Kidney (tissue), 14 donors: ENCODE results near the gene ZFAND6. TPM values are rescaled to one million over a fixed set of nuclear protein-coding genes. Genes with fewer than 3 reads are reported as not detected.
"Not testable (repeated sequence)": the region's sequence is repeated elsewhere in the genome, so short reads cannot be mapped to it uniquely, and the experiment has no call there.

Source experiments
- DNase-seq, 5 donors: peaks; one replicate each; pipeline ENCODE4 v3.0.0-alpha.2; 2013 to 2020
- FAIRE-seq: peaks from 2 replicates; lab custom pipeline; 2012; peaks lifted over from hg19 to GRCh38; lab: Jason Lieb, UNC
- H3K27ac ChIP-seq, 2 donors: one replicate each; pipeline ENCODE4 v1.7.0; 2013; ENCODE audit warnings: low read depth in 2 of 2, low read length in 2 of 2, inconsistent platforms in 1 of 2
- H3K27me3 ChIP-seq: one replicate; pipeline ENCODE4 v1.7.1; 2013; ENCODE audit warnings: low read length, inconsistent platforms; ENCODE audit not compliant: control insufficient read depth, insufficient read depth
- H3K36me3 ChIP-seq, 3 donors: one replicate each; pipeline versions ENCODE4 v1.7.0 to v1.7.1; 2013; ENCODE audit warnings: low read length in 3 of 3, control low read depth in 1 of 3, inconsistent platforms in 1 of 3; ENCODE audit not compliant: insufficient read depth in 3 of 3, control insufficient read depth in 2 of 3
- H3K4me1 ChIP-seq, 3 donors: one replicate each; pipeline versions ENCODE4 v1.7.0 to v1.7.1; 2013; ENCODE audit warnings: low read length in 3 of 3, inconsistent platforms in 1 of 3, low read depth in 1 of 3; ENCODE audit not compliant: control insufficient read depth in 2 of 3, insufficient read depth in 2 of 3
- H3K4me3 ChIP-seq, 3 donors: one replicate each; pipeline versions ENCODE4 v1.7.0 to v1.8.1; 2013; ENCODE audit warnings: low read length in 3 of 3, control low read depth in 1 of 3, inconsistent platforms in 1 of 3
- H3K9ac ChIP-seq, 3 donors: one replicate each; pipeline versions ENCODE4 v1.7.0 to v1.7.1; 2013; ENCODE audit warnings: low read length in 3 of 3, control low read depth in 1 of 3, inconsistent platforms in 1 of 3
- H3K9me3 ChIP-seq, 3 donors: one replicate each; pipeline versions ENCODE4 v1.7.0 to v1.7.1; 2013; ENCODE audit warnings: low read length in 3 of 3, control low read depth in 1 of 3, inconsistent platforms in 1 of 3; ENCODE audit not compliant: control insufficient read depth in 2 of 3, insufficient read depth in 1 of 3
- intact Hi-C: fragments of 100-400 bp; cut with DNase I; formaldehyde crosslinking; loops from one replicate; pipeline ENCODE4 v1.11.1; 2022
- polyA plus RNA-seq: library from polyadenylated mRNA; stranded (reverse); fragments of 350-450 nt; fragmentation: Illumina TruSeq; extraction: RNeasy Lipid Tissue Mini Kit (QIAGEN cat#74804); gene quantifications from one replicate; pipeline ENCODE4 v1.2.3, GENCODE V29; 2014; ENCODE audit warnings: low read depth, low replicate concordance; ENCODE audit not compliant: insufficient read depth
- total RNA-seq: library from RNA; stranded (reverse); fragmentation: NEBNext Ultra II Directional; extraction: Animal tissue kit (Norgen Biotek cat#: 25700); gene quantifications from one replicate; pipeline ENCODE4 v1.2.1, GENCODE V29; 2021
- TF ChIP-seq, protein P1 (sequence below): IDR thresholded peaks from 3 replicates; pipeline ENCODE4 v1.5.1; 2012; ENCODE audit warnings: mild to moderate bottlenecking, moderate library complexity, borderline replicate concordance; ENCODE audit not compliant: insufficient read depth; ENCODE audit errors: extremely low read depth
- donor health status: control.
- donor health status: control.
- donor health status: control.
- donor health status: control.
- donor health status: control.
- donor health status: DM: yes; HTN: yes; CAD: no.
- donor health status: Normal renal cell carcinoma (clear cell type).

Gene ZFAND6
- total and polyA plus RNA-seq, 2 donors from 2014 or later: 72.3 to 85.7 TPM

- FAIRE-seq: no peak
- intact Hi-C loops: no loop called here
- Histone ChIP-seq H3K9me3 (no peaks in the 10 kb centered on the region), H3K27ac (no peak overlapping the region), H3K36me3 (peaks cover 0 to 7% (median 2%) of the 10 kb centered on the region in 3 donors), H3K4me1 (no peaks in the 10 kb centered on the region), H3K9ac (no peak overlapping the region), H3K27me3 (no peaks in the 10 kb centered on the region), H3K4me3 (no peak overlapping the region)
- TF ChIP-seq, protein P1, sequence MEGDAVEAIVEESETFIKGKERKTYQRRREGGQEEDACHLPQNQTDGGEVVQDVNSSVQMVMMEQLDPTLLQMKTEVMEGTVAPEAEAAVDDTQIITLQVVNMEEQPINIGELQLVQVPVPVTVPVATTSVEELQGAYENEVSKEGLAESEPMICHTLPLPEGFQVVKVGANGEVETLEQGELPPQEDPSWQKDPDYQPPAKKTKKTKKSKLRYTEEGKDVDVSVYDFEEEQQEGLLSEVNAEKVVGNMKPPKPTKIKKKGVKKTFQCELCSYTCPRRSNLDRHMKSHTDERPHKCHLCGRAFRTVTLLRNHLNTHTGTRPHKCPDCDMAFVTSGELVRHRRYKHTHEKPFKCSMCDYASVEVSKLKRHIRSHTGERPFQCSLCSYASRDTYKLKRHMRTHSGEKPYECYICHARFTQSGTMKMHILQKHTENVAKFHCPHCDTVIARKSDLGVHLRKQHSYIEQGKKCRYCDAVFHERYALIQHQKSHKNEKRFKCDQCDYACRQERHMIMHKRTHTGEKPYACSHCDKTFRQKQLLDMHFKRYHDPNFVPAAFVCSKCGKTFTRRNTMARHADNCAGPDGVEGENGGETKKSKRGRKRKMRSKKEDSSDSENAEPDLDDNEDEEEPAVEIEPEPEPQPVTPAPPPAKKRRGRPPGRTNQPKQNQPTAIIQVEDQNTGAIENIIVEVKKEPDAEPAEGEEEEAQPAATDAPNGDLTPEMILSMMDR: no peak
- DNase-seq: no peak
Observed at GRCh38 chr15:80123034-80123433, 63.6 kb downstream of the ZFAND6 start.

GRCh38 chr15:80127253-80127652 lies 67.8 kb downstream of the ZFAND6 start:
- H3K36me3 ChIP-seq: peaks cover 0 to 11% (median 2%) of the 10 kb centered on the region in 3 donors

GRCh38 chr15:80127911-80128310 lies 68.4 kb downstream of the ZFAND6 start:
- H3K4me3 ChIP-seq: no peak overlapping the region
- H3K4me1 ChIP-seq: no peaks in the 10 kb centered on the region
- DNase-seq (no peak), FAIRE-seq (no peak)
- peaks cover 0 to 11% (median 5%) of the 10 kb centered on the region in 3 donors for H3K36me3 ChIP-seq
- no peak overlapping the region for H3K9ac ChIP-seq
- intact Hi-C loops: no loop called here
- no peaks in the 10 kb centered on the region for H3K27me3 ChIP-seq
- H3K27ac ChIP-seq: no peak overlapping the region
- no peaks in the 10 kb centered on the region for H3K9me3 ChIP-seq
- TF ChIP-seq, protein P1: no peak

More at GRCh38 chr15:80127253-80127652, 67.8 kb downstream of the ZFAND6 start:
- H3K9ac ChIP-seq, H3K4me3 ChIP-seq, FAIRE-seq, DNase-seq, H3K27me3 ChIP-seq, H3K27ac ChIP-seq, H3K9me3 ChIP-seq, intact Hi-C loops, H3K4me1 ChIP-seq: not testable (repeated sequence)

- Histone ChIP-seq H3K36me3 (peaks cover 3 to 7% (median 4%) of the 10 kb centered on the region in 3 donors), H3K4me1 (no peaks in the 10 kb centered on the region), H3K9ac (no peak overlapping the region), H3K27me3 (no peaks in the 10 kb centered on the region), H3K4me3 (no peak overlapping the region), H3K27ac (no peak overlapping the region), H3K9me3 (no peaks in the 10 kb centered on the region)
- TF ChIP-seq, protein P1: no peak
- intact Hi-C loops: no loop called here
- DNase-seq: no peak
- FAIRE-seq: no peak
Observed at GRCh38 chr15:80132382-80132781, 72.9 kb downstream of the ZFAND6 start.
